Measurements from ENCODE around the gene ATXN2L.

GRCh38 chr16:28823291-28823872 is 583 bp downstream of the ATXN2L start:
- TF ChIP-seq CTCF (IDR thresholded peaks at IDR 0.05), result no peak
- TF ChIP-seq TCF7L2 (IDR thresholded peaks at IDR 0.05; ENCODE audit: low read depth, low read length), result no peak

All from Panc1 (cell line).